GM12878 (cell line): ENCODE measurements around the gene PRLH. TPM values are rescaled to one million over a fixed set of nuclear protein-coding genes. Genes with fewer than 3 reads are reported as not detected.

ENCODE experiments used
- ATAC-seq: fragments of 200-7000 bp; cut with Tn5 transposase; 3 replicates; pipeline ENCODE4 v1.9.1; 2020; ENCODE audit warnings: mild to moderate bottlenecking, moderate library complexity
- Bru-seq: library from RNA; stranded (reverse); fragments of 400-500 nt; gene quantifications from one replicate; lab custom pipeline; 2021; lab: Mats Ljungman, UMichigan
- BruChase-seq, 2 experiments: library from RNA; stranded (reverse); fragments of 400-500 nt; gene quantifications; one replicate each; lab custom pipeline; 2021; lab: Mats Ljungman, UMichigan
- BruUV-seq: library from RNA; stranded (reverse); fragments of 400-500 nt; replicated peaks from 2 replicates; lab custom pipeline; 2021; lab: Mats Ljungman, UMichigan
- CTCF ChIA-PET: fragments of 300-600 bp; sonication (Branson Sonifier 250); formaldehyde crosslinking; extraction: SDS; loops from one replicate; lab custom pipeline; 2021; ENCODE audit warnings: inconsistent platforms; lab: Yijun Ruan, JAX
- POLR2A ChIA-PET: fragments of 350-600 bp; formaldehyde crosslinking; extraction: SDS; loops from one replicate; lab custom pipeline; 2021; ENCODE audit warnings: inconsistent platforms; lab: Charles Lee
- RAD21 ChIA-PET: fragments of 300-600 bp; sonication (Branson Sonifier 250); formaldehyde crosslinking; loops from one replicate; lab custom pipeline; 2023; ENCODE audit warnings: antibody characterized with exemption; ENCODE audit not compliant: unreplicated experiment; lab: Charles Lee
- SMC1A ChIA-PET: fragments of 300-600 bp; sonication (Branson Sonifier 250); formaldehyde crosslinking; loops from one replicate; lab custom pipeline; 2023; ENCODE audit not compliant: unreplicated experiment, uncharacterized antibody; lab: Charles Lee
- DNase-seq: peaks from one replicate; pipeline ENCODE4 v3.0.0-alpha.2; 2011; ENCODE audit warnings: low read depth, low spot score
- FAIRE-seq: peaks from 3 replicates; lab custom pipeline; 2011; peaks lifted over from hg19 to GRCh38; lab: Jason Lieb, UNC
- H2AFZ ChIP-seq: 2 replicates; pipeline ENCODE4 v1.6.0; 2011; ENCODE audit warnings: low read depth, low read length, control low read depth; ENCODE audit not compliant: control insufficient read depth
- H3K27ac ChIP-seq: 2 replicates; pipeline ENCODE4 v1.5.1; 2011; ENCODE audit warnings: control low read depth; ENCODE audit not compliant: control insufficient read depth, insufficient read depth
- H3K27me3 ChIP-seq, 2 experiments: replicated peaks in 1 of 2; 2 replicates each; pipeline versions ENCODE4 v1.6.0 to v1.6.1; 2011; ENCODE audit warnings: low read length in 1 of 2; ENCODE audit not compliant: control insufficient read depth in 2 of 2, insufficient read depth in 2 of 2
- H3K36me3 ChIP-seq, 2 experiments: 2 replicates each; pipeline ENCODE4 v1.5.1; 2011; ENCODE audit warnings: low read length in 1 of 2; ENCODE audit not compliant: control insufficient read depth in 2 of 2, insufficient read depth in 2 of 2
- H3K4me1 ChIP-seq: 2 replicates; pipeline ENCODE4 v1.6.1; 2011; ENCODE audit warnings: mild to moderate bottlenecking, low read length, moderate library complexity, mixed read lengths; ENCODE audit not compliant: control insufficient read depth, insufficient read depth
- H3K4me2 ChIP-seq: 2 replicates; pipeline ENCODE4 v1.6.0; 2011; ENCODE audit warnings: control low read depth; ENCODE audit not compliant: control insufficient read depth, insufficient read depth
- H3K4me3 ChIP-seq: fragments of 200-600 bp; sonication (generic); 2 replicates; pipeline ENCODE4 v1.5.1; 2016
- H3K79me2 ChIP-seq: 2 replicates; pipeline ENCODE4 v1.6.0; 2011; ENCODE audit warnings: low read length; ENCODE audit not compliant: control insufficient read depth, insufficient read depth
- H3K9ac ChIP-seq: 2 replicates; pipeline ENCODE4 v1.8.0; 2011; ENCODE audit warnings: low read length, control low read depth, mixed read lengths; ENCODE audit not compliant: control insufficient read depth, insufficient read depth
- H3K9me3 ChIP-seq: replicated peaks from 3 replicates; pipeline ENCODE4 v1.5.1; 2011; ENCODE audit warnings: mild to moderate bottlenecking, low read length; ENCODE audit not compliant: control insufficient read depth, insufficient read depth
- H4K20me1 ChIP-seq: 2 replicates; pipeline ENCODE4 v1.6.0; 2011; ENCODE audit not compliant: control insufficient read depth, insufficient read depth
- ATF7 ChIP-seq: fragments of 450-650 bp; IDR thresholded peaks from 2 replicates; pipeline ENCODE4 v1.6.1; 2016; ENCODE audit warnings: low read depth, mild to moderate bottlenecking
- CHD4 ChIP-seq: fragments of 200-600 bp; sonication (generic); IDR thresholded peaks from 2 replicates; pipeline ENCODE4 v1.6.1; 2016; ENCODE audit warnings: mild to moderate bottlenecking
- CTCF ChIP-seq, 3 experiments: IDR thresholded peaks in 2 of 3; conservative IDR thresholded peaks in 1 of 3; 2 replicates each; pipeline ENCODE4 v1.5.1; 2011; ENCODE audit warnings: low read depth in 3 of 3, low read length in 3 of 3, mild to moderate bottlenecking in 3 of 3, control low read depth in 2 of 3, moderate library complexity in 2 of 3, inconsistent platforms in 1 of 3, mixed read lengths in 1 of 3; ENCODE audit not compliant: control insufficient read depth in 2 of 3, insufficient read depth in 1 of 3; ENCODE audit errors: extremely low read depth in 1 of 3
- ELK1 ChIP-seq: IDR thresholded peaks from 2 replicates; pipeline ENCODE4 v1.6.1; 2012; ENCODE audit warnings: low read depth, low read length, improper control_type of control experiment
- GABPA ChIP-seq: IDR thresholded peaks from 2 replicates; pipeline ENCODE4 v1.6.1; 2014; ENCODE audit warnings: antibody characterized with exemption, low read depth, mild to moderate bottlenecking, inconsistent platforms
- IKZF2 ChIP-seq, 2 experiments: fragments of 450-650 bp; IDR thresholded peaks; 2 replicates each; pipeline ENCODE4 v1.6.1; 2017; ENCODE audit warnings: mild to moderate bottlenecking in 2 of 2, moderate library complexity in 2 of 2
- NFYB ChIP-seq: IDR thresholded peaks from 2 replicates; pipeline ENCODE4 v1.6.1; 2011; ENCODE audit warnings: low read depth, mild to moderate bottlenecking, low read length, improper control_type of control experiment, moderate library complexity; ENCODE audit not compliant: insufficient read depth
- NR2C1 ChIP-seq: fragments of 450-650 bp; IDR thresholded peaks from 2 replicates; pipeline ENCODE4 v1.6.1; 2017; ENCODE audit warnings: antibody characterized with exemption, mild to moderate bottlenecking, moderate library complexity
- PAX8 ChIP-seq: fragments of 450-650 bp; IDR thresholded peaks from 2 replicates; pipeline ENCODE4 v1.6.1; 2017; ENCODE audit warnings: mild to moderate bottlenecking, moderate library complexity
- PML ChIP-seq: IDR thresholded peaks from 2 replicates; pipeline ENCODE4 v1.6.1; 2012; ENCODE audit warnings: low read length, inconsistent platforms
- POLR2AphosphoS5 ChIP-seq: IDR thresholded peaks from 2 replicates; pipeline ENCODE4 v1.6.1; 2011; ENCODE audit warnings: mild to moderate bottlenecking, low read length, inconsistent platforms
- RCOR1 ChIP-seq: conservative IDR thresholded peaks from 2 replicates; pipeline ENCODE4 v1.6.1; 2012; ENCODE audit warnings: low read depth, low read length, improper control_type of control experiment
- SP1 ChIP-seq: IDR thresholded peaks from one replicate; pipeline ENCODE4 v1.6.1; 2011; ENCODE audit warnings: low read depth, low read length
- ZNF592 ChIP-seq: fragments of 450-650 bp; IDR thresholded peaks from 2 replicates; pipeline ENCODE4 v1.6.1; 2017; ENCODE audit warnings: mild to moderate bottlenecking, moderate library complexity
- WGBS: methylation state at CpG from one replicate; pipeline ENCODE4 v1.1.6; 2016; ENCODE audit warnings: low lambda C conversion rate; ENCODE audit not compliant: insufficient replicate concordance, insufficient coverage; ENCODE audit errors: missing lambda C conversion rate; 5-methylcytosine and 5-hydroxymethylcytosine counted together
- in situ Hi-C: fragments of 300-500 bp; cut with MboI; formaldehyde crosslinking; loops from 9 replicates; pipeline ENCODE4 v1.14.3; 2018; ENCODE audit warnings: mixed read lengths
- intact Hi-C: fragments of 100-400 bp; cut with micrococcal nuclease; formaldehyde crosslinking; loops from one replicate; pipeline ENCODE4 v1.14.2; 2022; ENCODE audit not compliant: unreplicated experiment
- long read RNA-seq, 2 experiments: library from polyadenylated mRNA; unstranded; transcript quantifications; one replicate each; pipeline ENCODE4 v2.0.0, GENCODE V29; 2019 to 2020
- polyA minus RNA-seq, 3 experiments: library from RNA; depleted of rRNA, polyadenylated mRNA; stranded (reverse); fragments of >200 nt; gene quantifications; 2 replicates each; pipeline ENCODE4 v1.2.3, GENCODE V29; 2011
- polyA plus RNA-seq, 11 experiments: library from polyadenylated mRNA; depleted of rRNA in 4 of 11; unstranded in 6 of 11; stranded (reverse) in 5 of 11; fragments of >200 nt; fragmentation: Nextera tagmentation in 4 of 11; fragmentation: Illumina TruSeq in 1 of 11; extraction: Ambion mirVana in 4 of 11; extraction: Trizol in 1 of 11; gene quantifications; 1 replicate in 1 of 11; 2 replicates in 10 of 11; pipeline versions ENCODE4 v1.2.1 to v1.2.3, GENCODE V29; 2011 to 2016; ENCODE audit warnings: inconsistent platforms in 2 of 11, missing spikeins in 2 of 11, low read depth in 1 of 11
- total RNA-seq, 4 experiments: library from RNA; depleted of rRNA in 3 of 4; stranded (reverse); fragments of >200 nt in 3 of 4; fragmentation: Illumina TruSeq in 1 of 4; extraction: Trizol in 1 of 4; gene quantifications; 2 replicates each; pipeline versions ENCODE4 v1.2.1 to v1.2.3, GENCODE V29; 2013 to 2021

Gene PRLH
- total RNA-seq (2013; cell fraction: nucleolus; rRNA removed), result not detected in 2 replicates
- total RNA-seq (2014; rRNA removed), result not detected in 2 replicates
- not detected in 2 replicates for total RNA-seq (2014; rRNA removed; fragmentation: Illumina TruSeq; extraction: Trizol)
- total RNA-seq (2021), result not detected in 2 replicates
- not detected for polyA plus RNA-seq (2011; ENCODE audit: low read depth)
- polyA plus RNA-seq (2011; rRNA removed), result not detected in 2 replicates
- not detected in 2 replicates for polyA plus RNA-seq (2011; cell fraction: cytosol; rRNA removed)
- not detected in 2 replicates for polyA plus RNA-seq (2011; cell fraction: nucleus; rRNA removed)
- polyA plus RNA-seq (2012), result not detected in 2 replicates
- not detected in 2 replicates for polyA plus RNA-seq (2014; fragmentation: Illumina TruSeq; extraction: Trizol)
- not detected for polyA plus RNA-seq (2014; fragmentation: Nextera tagmentation; extraction: Ambion mirVana)
- polyA plus RNA-seq (2014; rRNA removed), result not detected in 2 replicates
- not detected for polyA plus RNA-seq (2016; fragmentation: Nextera tagmentation; extraction: Ambion mirVana)
- not detected in 2 replicates for polyA minus RNA-seq (2011; rRNA and poly(A)+ RNA removed)
- not detected in 2 replicates for polyA minus RNA-seq (2011; cell fraction: cytosol; rRNA and poly(A)+ RNA removed)
- polyA minus RNA-seq (2011; cell fraction: nucleus; rRNA and poly(A)+ RNA removed), result not detected in 2 replicates
- not detected for Bru-seq, nascent RNA
- not detected for BruChase-seq, experiment 1, labeled RNA remaining after a 6-hour chase
- BruChase-seq, experiment 2, labeled RNA remaining after a 2-hour chase, result not detected
- long read RNA-seq, experiment 1, result 0 reads
- long read RNA-seq, experiment 2, result 0 reads

GRCh38 chr2:237566401-237567235 is at the start of gene PRLH:
Gene PRLH, plus strand, starts transcription at chr2:237566574. Its CDS starts 0 bp downstream, at chr2:237566574.
- WGBS, result 67% methylated on average over 32 of the region's 32 CpGs
- no peak within 1 kb of the TSS for H3K4me2 ChIP-seq
- FAIRE-seq, result no peak
- TF ChIP-seq PML, result no peak
- TF ChIP-seq NR2C1, result no peak
- TF ChIP-seq POLR2AphosphoS5, result no peak
- no peak for TF ChIP-seq SP1
- no peak for TF ChIP-seq PAX8
- no peak for TF ChIP-seq RCOR1
- TF ChIP-seq ATF7, result no peak
- no peak for TF ChIP-seq CTCF (IDR thresholded peaks at IDR 0.05 in 2 of 3, conservative IDR thresholded peaks at IDR 0.05 in 1 of 3; ENCODE audit: control insufficient read depth in 2 of 3, extremely low read depth in 1 of 3, insufficient read depth in 1 of 3, low read depth in 3 of 3, low read length in 3 of 3)
- no peak for TF ChIP-seq ELK1
- TF ChIP-seq ZNF592, result no peak
- no peak for TF ChIP-seq CHD4
- TF ChIP-seq NFYB, result no peak
- TF ChIP-seq IKZF2 (IDR thresholded peaks at IDR 0.05), result no peak
- no peak for TF ChIP-seq GABPA

More at GRCh38 chr2:237566401-237567235, at the start of gene PRLH:
- H4K20me1 ChIP-seq, result no peaks in the 10 kb centered on the region
- no peaks in the 10 kb centered on the region for H3K36me3 ChIP-seq
- RAD21 ChIA-PET, result interaction anchor here (2.4 kb wide), 1 partner anchor 54 kb away, joined by 9 read pairs; no protein-coding TSS in a partner anchor
- no peaks in the 10 kb centered on the region; a peak in 1 of 4 replicates for H3K27me3 ChIP-seq
- no peak within 1 kb of the TSS for H3K4me3 ChIP-seq
- H3K27ac ChIP-seq, result no peak within 1 kb of the TSS
- SMC1A ChIA-PET, result no interaction called here
- H3K9me3 ChIP-seq, result no peaks in the 10 kb centered on the region; the same call in 2 of the 3 replicates
- ATAC-seq (no peak), DNase-seq (no peak)
- in situ Hi-C loops, result no loop called here
- intact Hi-C loops, result no loop called here
- CTCF ChIA-PET, result interaction anchor here (2.4 kb wide), 1 partner anchor 54 kb away, joined by 9 read pairs; no protein-coding TSS in a partner anchor
- no peaks in the 10 kb centered on the region for H3K4me1 ChIP-seq
- POLR2A ChIA-PET, result no interaction called here
- BruUV-seq, result no TSS peak
- H2AFZ ChIP-seq, result no peak within 1 kb of the TSS
- H3K9ac ChIP-seq, result no peak within 1 kb of the TSS
- no peaks in the 10 kb centered on the region for H3K79me2 ChIP-seq
